ENCODE data around the gene RNF135.
"Not testable (repeated sequence)": the region's sequence is repeated elsewhere in the genome, so short reads cannot be mapped to it uniquely, and the experiment has no call there.

- TF ChIP-seq POLR2A, CTCF (IDR thresholded peaks at IDR 0.05): not testable (repeated sequence)
Observed at GRCh38 chr17:30931582-30931981, 39.3 kb upstream of the RNF135 start.
